Measurements from ENCODE around the gene AGAP1.

The AGAP1 gene

GRCh38 chr2:235864302-235864701, 370.5 kb downstream of the AGAP1 start:
- H3K27ac ChIP-seq (ENCODE audit: low read depth, low read length) = no peak overlapping the region
- H3K4me3 ChIP-seq (ENCODE audit: low read length) = no peak overlapping the region
- H3K4me2 ChIP-seq (ENCODE audit: low read length) = no peak overlapping the region
- H3F3A ChIP-seq (ENCODE audit: control insufficient read depth, insufficient read depth) = no peaks in the 10 kb centered on the region
- TF ChIP-seq CTCF (IDR thresholded peaks at IDR 0.05; ENCODE audit: low read depth, low read length, poor library complexity, severe bottlenecking) = no peak
- TF ChIP-seq EZH2phosphoT487 (IDR thresholded peaks at IDR 0.05; ENCODE audit: borderline replicate concordance, low read length) = no peak
- H3K4me1 ChIP-seq (ENCODE audit: control insufficient read depth, low read length) = no peaks in the 10 kb centered on the region
- H3K36me3 ChIP-seq (ENCODE audit: control insufficient read depth, low read length) = no peaks in the 10 kb centered on the region
- H3K27me3 ChIP-seq (ENCODE audit: control insufficient read depth, low read length) = no peaks in the 10 kb centered on the region
- H3K9me3 ChIP-seq (ENCODE audit: control insufficient read depth, insufficient read depth, low read length) = no peaks in the 10 kb centered on the region
- H4K20me1 ChIP-seq (ENCODE audit: control insufficient read depth, insufficient read depth, low read depth, low read length) = no peaks in the 10 kb centered on the region
- H3K9me2 ChIP-seq (replicated peaks; ENCODE audit: control insufficient read depth, low read length) = no peaks in the 10 kb centered on the region
- H3K79me2 ChIP-seq (ENCODE audit: control insufficient read depth, low read length) = no peaks in the 10 kb centered on the region

- no peak overlapping the region for H3K4me3 ChIP-seq (ENCODE audit: low read length)
- H4K20me1 ChIP-seq (ENCODE audit: control insufficient read depth, insufficient read depth, low read depth, low read length) = no peaks in the 10 kb centered on the region
- no peaks in the 10 kb centered on the region for H3K9me3 ChIP-seq (ENCODE audit: control insufficient read depth, insufficient read depth, low read length)
- no peaks in the 10 kb centered on the region for H3K9me2 ChIP-seq (replicated peaks; ENCODE audit: control insufficient read depth, low read length)
- H3K27ac ChIP-seq (ENCODE audit: low read depth, low read length) = no peak overlapping the region
- H3K27me3 ChIP-seq (ENCODE audit: control insufficient read depth, low read length) = no peaks in the 10 kb centered on the region
- no peaks in the 10 kb centered on the region for H3K4me1 ChIP-seq (ENCODE audit: control insufficient read depth, low read length)
- no peaks in the 10 kb centered on the region for H3K36me3 ChIP-seq (ENCODE audit: control insufficient read depth, low read length)
- no peaks in the 10 kb centered on the region for H3F3A ChIP-seq (ENCODE audit: control insufficient read depth, insufficient read depth)
- no peak overlapping the region for H3K4me2 ChIP-seq (ENCODE audit: low read length)
- TF ChIP-seq EZH2phosphoT487 (IDR thresholded peaks at IDR 0.05; ENCODE audit: borderline replicate concordance, low read length) = no peak
- no peaks in the 10 kb centered on the region for H3K79me2 ChIP-seq (ENCODE audit: control insufficient read depth, low read length)
Observed at GRCh38 chr2:235864733-235865515, 371.1 kb downstream of the AGAP1 start.

GRCh38 chr2:235866373-235866772, 372.5 kb downstream of the AGAP1 start:
- H3K27me3 ChIP-seq (ENCODE audit: control insufficient read depth, low read length) = no peaks in the 10 kb centered on the region

More at GRCh38 chr2:235866373-235866772, 372.5 kb downstream of the AGAP1 start:
- Histone ChIP-seq H3K4me3 (ENCODE audit: low read length) (no peak overlapping the region), H3K79me2 (ENCODE audit: control insufficient read depth, low read length) (no peaks in the 10 kb centered on the region), H4K20me1 (ENCODE audit: control insufficient read depth, insufficient read depth, low read depth, low read length) (no peaks in the 10 kb centered on the region), H3K36me3 (ENCODE audit: control insufficient read depth, low read length) (no peaks in the 10 kb centered on the region), H3K4me2 (ENCODE audit: low read length) (no peak overlapping the region), H3K9me3 (ENCODE audit: control insufficient read depth, insufficient read depth, low read length) (no peaks in the 10 kb centered on the region), H3K27ac (ENCODE audit: low read depth, low read length) (no peak overlapping the region), H3K9me2 (replicated peaks; ENCODE audit: control insufficient read depth, low read length) (no peaks in the 10 kb centered on the region), H3F3A (ENCODE audit: control insufficient read depth, insufficient read depth) (no peaks in the 10 kb centered on the region), H3K4me1 (ENCODE audit: control insufficient read depth, low read length) (no peaks in the 10 kb centered on the region)
- TF ChIP-seq CTCF (IDR thresholded peaks at IDR 0.05; ENCODE audit: low read depth, low read length, poor library complexity, severe bottlenecking) = no peak
- TF ChIP-seq EZH2phosphoT487 (IDR thresholded peaks at IDR 0.05; ENCODE audit: borderline replicate concordance, low read length) = no peak

Measured in DOHH2 (cell line).